Mesenchymal stem cell (in vitro differentiated cells and primary cell): Measurements from ENCODE around the gene U2SURP.

ENCODE experiments used
- DNase-seq: peaks from one replicate; pipeline ENCODE4 v3.0.0-alpha.2; 2013
- H2AFZ ChIP-seq: one replicate; pipeline ENCODE4 v1.6.1; 2013; ENCODE audit warnings: low read depth, mild to moderate bottlenecking, control low read depth, inconsistent platforms, low read length, moderate library complexity
- H2AK5ac ChIP-seq: 2 replicates; pipeline ENCODE4 v1.6.1; 2013; ENCODE audit warnings: low read length, moderate library complexity, mild to moderate bottlenecking, inconsistent platforms; ENCODE audit not compliant: severe bottlenecking
- H2BK120ac ChIP-seq: one replicate; pipeline ENCODE4 v1.6.1; 2013; ENCODE audit warnings: low read depth, mild to moderate bottlenecking, inconsistent platforms, low read length, moderate library complexity
- H2BK12ac ChIP-seq, 2 experiments: one replicate each; pipeline ENCODE4 v1.6.1; 2013; ENCODE audit warnings: inconsistent platforms in 2 of 2, low read length in 2 of 2, mild to moderate bottlenecking in 2 of 2, moderate library complexity in 2 of 2, control low read depth in 1 of 2
- H2BK15ac ChIP-seq: one replicate; pipeline ENCODE4 v1.6.1; 2013; ENCODE audit warnings: mild to moderate bottlenecking, low read depth, inconsistent platforms; ENCODE audit not compliant: poor library complexity, severe bottlenecking
- H2BK5ac ChIP-seq: 2 replicates; pipeline ENCODE4 v1.6.1; 2013; ENCODE audit warnings: low read depth, mild to moderate bottlenecking, low read length, control low read depth, inconsistent platforms; ENCODE audit not compliant: poor library complexity, severe bottlenecking
- H3K14ac ChIP-seq, 2 experiments: one replicate each; pipeline ENCODE4 v1.6.1; 2013; ENCODE audit warnings: inconsistent platforms in 2 of 2, low read length in 2 of 2, control low read depth in 1 of 2, mild to moderate bottlenecking in 1 of 2, moderate library complexity in 1 of 2
- H3K18ac ChIP-seq, 2 experiments: one replicate each; pipeline ENCODE4 v1.6.1; 2013; ENCODE audit warnings: inconsistent platforms in 2 of 2, low read length in 2 of 2, control low read depth in 1 of 2, low read depth in 1 of 2, mild to moderate bottlenecking in 1 of 2
- H3K23ac ChIP-seq, 2 experiments: one replicate each; pipeline ENCODE4 v1.6.1; 2013; ENCODE audit warnings: inconsistent platforms in 2 of 2, low read length in 2 of 2, mild to moderate bottlenecking in 2 of 2, moderate library complexity in 2 of 2, control low read depth in 1 of 2
- H3K27ac ChIP-seq: 2 replicates; pipeline ENCODE4 v1.5.1; 2013; ENCODE audit warnings: mild to moderate bottlenecking, moderate library complexity, low read length, control low read depth, inconsistent platforms; ENCODE audit not compliant: poor library complexity, severe bottlenecking
- H3K27me3 ChIP-seq, 2 experiments: 2 replicates each; pipeline versions ENCODE4 v1.6.1 to v1.7.0; 2013; ENCODE audit warnings: low read length in 2 of 2, mild to moderate bottlenecking in 2 of 2, moderate library complexity in 2 of 2, control low read depth in 1 of 2, inconsistent platforms in 1 of 2; ENCODE audit not compliant: control insufficient read depth in 1 of 2, insufficient read depth in 1 of 2
- H3K36me3 ChIP-seq, 2 experiments: 2 replicates each; pipeline versions ENCODE4 v1.6.1 to v1.7.0; 2013; ENCODE audit warnings: low read length in 2 of 2, control low read depth in 1 of 2, inconsistent platforms in 1 of 2, low read depth in 1 of 2, mild to moderate bottlenecking in 1 of 2; ENCODE audit not compliant: insufficient read depth in 2 of 2, control insufficient read depth in 1 of 2
- H3K4ac ChIP-seq, 2 experiments: one replicate each; pipeline ENCODE4 v1.6.1; 2013; ENCODE audit warnings: inconsistent platforms in 2 of 2, low read length in 2 of 2, mild to moderate bottlenecking in 2 of 2, moderate library complexity in 2 of 2, control low read depth in 1 of 2, low read depth in 1 of 2
- H3K4me1 ChIP-seq: 2 replicates; pipeline ENCODE4 v1.6.1; 2013; ENCODE audit warnings: low read depth, low read length, control low read depth; ENCODE audit not compliant: control insufficient read depth, insufficient read depth
- H3K4me2 ChIP-seq: 2 replicates; pipeline ENCODE4 v1.6.1; 2013; ENCODE audit warnings: low read length, mild to moderate bottlenecking, inconsistent platforms; ENCODE audit not compliant: poor library complexity, severe bottlenecking
- H3K4me3 ChIP-seq, 2 experiments: 2 replicates each; pipeline versions ENCODE4 v1.5.1 to v1.7.0; 2013; ENCODE audit warnings: low read length in 2 of 2, mild to moderate bottlenecking in 2 of 2, control low read depth in 1 of 2, low read depth in 1 of 2; ENCODE audit not compliant: insufficient read depth in 1 of 2
- H3K79me1 ChIP-seq: replicated peaks from 2 replicates; pipeline ENCODE4 v1.6.1; 2013; ENCODE audit warnings: mild to moderate bottlenecking, control low read depth, low read length, inconsistent platforms; ENCODE audit not compliant: poor library complexity, severe bottlenecking
- H3K9ac ChIP-seq: 2 replicates; pipeline ENCODE4 v1.7.0; 2013; ENCODE audit warnings: mild to moderate bottlenecking, low read length, moderate library complexity
- H3K9me3 ChIP-seq: 2 replicates; pipeline ENCODE4 v1.7.0; 2013; ENCODE audit warnings: mild to moderate bottlenecking, low read length; ENCODE audit not compliant: control insufficient read depth
- H4K8ac ChIP-seq: one replicate; pipeline ENCODE4 v1.6.1; 2013; ENCODE audit warnings: inconsistent platforms, mild to moderate bottlenecking, low read length, moderate library complexity
- H4K91ac ChIP-seq: one replicate; pipeline ENCODE4 v1.6.1; 2013; ENCODE audit warnings: mild to moderate bottlenecking, low read length, inconsistent platforms
- WGBS: methylation state at CpG from one replicate; pipeline ENCODE4 v1.1.7; 2013; ENCODE audit warnings: mixed read lengths; 5-methylcytosine and 5-hydroxymethylcytosine counted together

The U2SURP gene

DNA sequence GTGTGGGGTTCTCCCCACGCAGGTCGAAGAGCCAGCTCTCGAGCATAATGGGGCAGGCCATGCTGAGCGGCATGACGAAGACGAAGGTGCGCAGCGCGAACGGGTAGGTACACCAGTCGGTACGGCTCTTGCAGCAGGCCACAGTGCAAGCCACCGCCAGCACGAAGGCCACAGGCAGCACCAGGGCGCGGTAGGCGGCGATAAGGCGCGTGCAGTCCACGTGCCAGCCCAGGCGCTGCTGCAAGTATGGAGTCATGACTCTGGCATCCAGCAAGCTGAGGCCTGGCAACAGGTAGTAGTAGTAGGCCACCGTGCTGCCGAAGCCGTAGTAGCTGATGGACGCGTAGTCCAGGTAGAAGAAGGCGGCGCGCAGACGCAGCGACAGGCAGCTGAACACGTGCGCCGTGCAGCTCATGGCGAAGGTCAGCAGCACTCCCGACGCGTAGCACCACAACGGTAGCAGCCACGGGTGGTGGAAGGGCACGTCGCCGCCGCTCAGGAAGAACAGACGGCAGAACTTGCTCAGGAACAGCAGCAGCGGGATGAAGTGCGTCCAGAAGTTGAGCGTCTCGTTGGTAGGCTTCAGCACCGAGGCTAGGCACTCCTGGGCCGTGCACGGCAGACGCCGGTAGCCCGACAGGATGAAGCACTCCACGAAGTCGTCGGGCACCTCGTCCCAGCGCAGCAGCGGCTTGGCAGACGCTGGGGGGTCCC, 38.7 kb upstream of the U2SURP start:
- H4K8ac ChIP-seq, result no peak overlapping the region
- WGBS, result 62% methylated on average over 63 of the region's 63 CpGs
- H2BK12ac ChIP-seq, result no peak overlapping the region
- H3K79me1 ChIP-seq, result no peaks in the 10 kb centered on the region
- H3K4ac ChIP-seq, result no peak overlapping the region
- peak overlapping the region in 1 of 2 experiments; percentile 10 for H3K23ac ChIP-seq
- peaks cover 18% of the 10 kb centered on the region for H3K4me1 ChIP-seq
- no peak overlapping the region for H3K27ac ChIP-seq
- H3K9me3 ChIP-seq, result no peaks in the 10 kb centered on the region
- peak overlapping the region; percentile 79 to 81 for H3K4me3 ChIP-seq
- no peak overlapping the region for H4K91ac ChIP-seq
- H3K14ac ChIP-seq, result no peak overlapping the region
- no peak overlapping the region for H2BK120ac ChIP-seq
- no peak for DNase-seq
- H2BK15ac ChIP-seq, result no peak overlapping the region
- H3K9ac ChIP-seq, result no peak overlapping the region
- H3K27me3 ChIP-seq, result peaks cover 0 to 13% of the 10 kb centered on the region in 2 experiments
- H2AK5ac ChIP-seq, result no peak overlapping the region
- H3K18ac ChIP-seq, result no peak overlapping the region
- no peak overlapping the region for H2AFZ ChIP-seq
- no peak overlapping the region for H2BK5ac ChIP-seq
- H3K4me2 ChIP-seq, result peak overlapping the region; percentile 82
- no peaks in the 10 kb centered on the region for H3K36me3 ChIP-seq

GRCh38 chr3:142963234-142963515, 38.2 kb upstream of the U2SURP start:
- no peak overlapping the region for H3K14ac ChIP-seq
- H2AK5ac ChIP-seq, result no peak overlapping the region
- H3K4ac ChIP-seq, result no peak overlapping the region
- no peak for DNase-seq
- no peak overlapping the region for H3K18ac ChIP-seq
- no peak overlapping the region for H3K9ac ChIP-seq
- H3K27ac ChIP-seq, result no peak overlapping the region
- H3K23ac ChIP-seq, result no peak overlapping the region
- H3K27me3 ChIP-seq, result peaks cover 0 to 13% of the 10 kb centered on the region in 2 experiments
- peak overlapping the region; percentile 79 to 81 for H3K4me3 ChIP-seq
- H2BK12ac ChIP-seq, result no peak overlapping the region
- no peaks in the 10 kb centered on the region for H3K36me3 ChIP-seq
- H2AFZ ChIP-seq, result no peak overlapping the region
- no peak overlapping the region for H2BK120ac ChIP-seq
- no peaks in the 10 kb centered on the region for H3K79me1 ChIP-seq
- WGBS, result under 1% methylated on average over 28 of the region's 35 CpGs
- H2BK5ac ChIP-seq, result no peak overlapping the region
- H3K9me3 ChIP-seq, result no peaks in the 10 kb centered on the region
- H4K8ac ChIP-seq, result no peak overlapping the region
- H3K4me1 ChIP-seq, result peaks cover 18% of the 10 kb centered on the region
- H4K91ac ChIP-seq, result no peak overlapping the region
- H2BK15ac ChIP-seq, result no peak overlapping the region
- peak overlapping the region; percentile 82 for H3K4me2 ChIP-seq

DNA sequence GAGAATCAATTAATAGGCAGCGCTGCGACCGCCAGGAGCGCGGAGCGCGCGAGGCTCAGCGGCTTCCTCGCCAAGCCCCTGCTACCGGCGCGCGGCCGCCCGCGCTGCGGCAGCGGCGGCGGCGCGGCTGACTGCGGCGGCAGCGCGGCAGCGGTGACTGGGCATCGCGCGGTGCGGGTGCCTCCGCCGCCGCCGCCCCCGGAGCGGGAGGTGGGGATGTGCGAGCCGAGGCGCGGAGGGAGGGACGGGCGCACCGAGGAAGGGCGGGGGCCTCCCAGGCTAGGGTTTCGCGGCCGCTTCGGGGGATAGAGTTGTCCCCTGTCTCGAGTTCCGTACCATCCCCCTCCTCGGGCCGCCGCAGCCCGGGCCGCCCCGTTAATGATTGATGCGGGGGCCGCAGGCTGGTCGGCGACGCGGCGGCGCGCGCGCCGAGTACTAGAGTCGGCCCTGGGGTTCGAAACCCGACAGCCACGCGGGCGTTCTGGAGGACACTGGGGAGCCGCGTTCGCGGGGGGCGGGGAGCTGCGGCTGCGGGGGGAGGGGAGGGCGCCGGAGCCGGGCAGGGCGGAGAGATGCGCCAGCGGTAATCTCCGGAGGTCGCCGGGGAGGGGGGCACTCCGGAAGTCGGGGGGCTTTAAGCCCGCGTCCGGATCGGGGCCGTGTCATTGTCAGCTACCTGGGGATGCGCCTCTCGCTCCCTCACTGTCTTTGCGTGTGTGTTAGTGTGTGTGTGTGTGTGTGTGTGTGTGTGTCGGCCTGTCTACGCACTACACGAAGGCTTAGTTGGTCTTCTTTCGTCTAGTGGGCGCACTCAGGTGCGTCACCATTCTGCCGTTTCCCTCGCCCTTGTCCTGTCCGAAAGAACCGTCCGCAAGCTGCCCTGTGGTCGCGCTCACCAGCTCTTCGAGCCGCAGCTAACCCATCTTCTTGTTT, 37.6 kb upstream of the U2SURP start, which contains the start of gene PAQR9:
Gene PAQR9, minus strand, starts transcription at position 159 of the 933 bp plus-strand sequence. CDS start 338 bp downstream, outside the sequence.
- H2BK5ac ChIP-seq, result no peak within 1 kb of the TSS
- WGBS, result 2% methylated on average over 100 of the region's 117 CpGs
- peak within 1 kb of the TSS in 1 of 2 experiments; percentile 10 for H3K23ac ChIP-seq
- H3K4me1 ChIP-seq, result peaks cover 17% of the 10 kb centered on the region
- no peak within 1 kb of the TSS for H3K18ac ChIP-seq
- DNase-seq, result no peak
- no peak within 1 kb of the TSS for H2BK15ac ChIP-seq
- peak within 1 kb of the TSS; percentile 62 for H2AFZ ChIP-seq
- H3K4ac ChIP-seq, result no peak within 1 kb of the TSS
- peak within 1 kb of the TSS; percentile 77 for H3K9ac ChIP-seq
- no peak within 1 kb of the TSS for H3K14ac ChIP-seq
- H3K79me1 ChIP-seq, result no peaks in the 10 kb centered on the region
- no peaks in the 10 kb centered on the region for H3K36me3 ChIP-seq
- H3K27ac ChIP-seq, result no peak within 1 kb of the TSS
- peaks cover 0 to 13% of the 10 kb centered on the region in 2 experiments for H3K27me3 ChIP-seq
- no peaks in the 10 kb centered on the region for H3K9me3 ChIP-seq
- no peak within 1 kb of the TSS for H2BK120ac ChIP-seq
- H3K4me2 ChIP-seq, result peak within 1 kb of the TSS; percentile 82
- no peak within 1 kb of the TSS for H2BK12ac ChIP-seq
- H2AK5ac ChIP-seq, result no peak within 1 kb of the TSS
- H3K4me3 ChIP-seq, result peak within 1 kb of the TSS; percentile 79 to 81
- no peak within 1 kb of the TSS for H4K91ac ChIP-seq
- peak within 1 kb of the TSS; percentile 17 for H4K8ac ChIP-seq

- Histone ChIP-seq H3K9ac (no peak overlapping the region), H3K4me3 (no peak overlapping the region), H3K36me3 (no peaks in the 10 kb centered on the region), H3K18ac (no peak overlapping the region), H2BK12ac (no peak overlapping the region), H3K23ac (no peak overlapping the region), H3K9me3 (no peaks in the 10 kb centered on the region), H2BK15ac (no peak overlapping the region), H3K14ac (no peak overlapping the region), H2AFZ (no peak overlapping the region), H3K27me3 (peaks cover 0 to 13% of the 10 kb centered on the region in 2 experiments), H4K8ac (no peak overlapping the region), H2AK5ac (no peak overlapping the region), H3K4ac (no peak overlapping the region), H2BK5ac (no peak overlapping the region), H3K4me2 (no peak overlapping the region), H3K27ac (no peak overlapping the region), H3K79me1 (no peaks in the 10 kb centered on the region), H4K91ac (no peak overlapping the region), H3K4me1 (peaks cover 16% of the 10 kb centered on the region), H2BK120ac (no peak overlapping the region)
- DNase-seq, result no peak
- 90% methylated on average over 2 of the region's 3 CpGs for WGBS
These were observed 35.8 kb upstream of the U2SURP start for GRCh38 chr3:142965581-142965980.
